Kidney glomerular epithelial cell (primary cell): ENCODE data around the gene SMYD1.
A peak's percentile ranks its signal among the peaks of the same experiment; 100 is the strongest.

Experiments used
- DNase-seq: peaks from one replicate; lab custom pipeline; 2025; lab: John Stamatoyannopoulos, UW

SMYD1 gene

DNA sequence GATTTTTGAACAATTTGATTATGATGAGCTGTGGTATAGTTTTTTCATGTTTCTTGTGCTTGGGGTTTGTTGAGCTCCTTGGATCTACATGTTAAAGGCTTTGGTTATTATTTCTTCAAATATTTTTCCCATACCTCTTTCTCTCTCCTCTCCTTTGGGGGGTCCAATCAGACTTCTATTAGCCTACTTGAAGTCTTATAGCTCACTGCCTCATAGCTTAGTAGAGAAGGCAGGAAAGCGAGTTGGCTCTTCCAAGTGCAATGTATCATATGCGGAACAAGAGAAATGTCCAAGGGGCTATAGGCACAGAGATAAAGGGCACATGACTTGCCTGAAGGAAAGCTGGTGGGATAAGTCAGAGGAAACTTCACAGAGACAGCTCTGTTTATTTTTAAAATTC is 74.3 kb downstream of the SMYD1 start:
- no peak for DNase-seq

DNA sequence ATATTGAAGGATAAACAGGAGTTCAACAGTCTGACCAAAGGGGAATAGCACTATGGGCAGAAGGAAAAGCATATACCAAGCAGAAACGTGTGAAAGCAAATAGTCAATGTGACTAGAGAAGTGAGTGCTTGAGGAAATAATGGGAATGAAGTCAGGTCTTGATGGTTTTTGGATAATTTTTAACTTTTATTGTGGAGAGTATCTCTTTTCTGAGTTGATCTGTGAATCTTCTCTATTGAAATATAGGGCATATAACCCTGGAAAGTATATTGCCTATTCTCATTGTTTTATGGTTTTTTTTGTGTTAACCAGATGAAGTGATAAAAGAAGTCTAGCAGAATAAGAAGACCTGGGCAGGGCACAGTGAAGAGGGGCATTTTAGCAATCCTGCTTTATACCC is 76.6 kb downstream of the SMYD1 start:
- no peak for DNase-seq

DNA sequence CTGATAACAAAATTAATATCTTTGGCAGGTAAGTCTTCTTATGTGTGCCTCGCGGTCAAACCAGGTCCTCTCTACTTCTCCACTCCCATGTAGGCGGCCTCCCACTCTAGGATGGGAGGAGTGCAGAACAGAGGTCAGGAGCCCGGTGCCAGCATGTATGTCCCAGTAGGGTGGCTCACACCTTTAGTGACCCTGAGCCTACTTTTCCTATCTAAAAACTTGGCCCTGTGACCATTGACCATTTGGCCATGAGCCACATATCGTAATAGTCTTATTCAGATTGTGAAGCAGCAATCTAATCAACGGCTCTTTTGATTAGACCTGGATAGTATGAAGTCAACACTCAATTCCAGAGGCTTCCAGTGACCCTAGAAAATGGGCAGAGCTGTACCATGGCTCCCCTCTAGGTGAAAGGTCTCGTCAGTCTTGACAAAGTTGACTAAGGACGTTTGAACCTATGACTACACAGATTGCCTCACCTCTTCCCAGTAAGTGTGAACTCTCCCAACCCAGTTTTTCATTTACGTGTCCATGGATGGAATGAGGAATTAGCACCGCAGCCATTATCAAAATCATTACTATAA is 77.4 kb downstream of the SMYD1 start:
- DNase-seq: no peak

DNA sequence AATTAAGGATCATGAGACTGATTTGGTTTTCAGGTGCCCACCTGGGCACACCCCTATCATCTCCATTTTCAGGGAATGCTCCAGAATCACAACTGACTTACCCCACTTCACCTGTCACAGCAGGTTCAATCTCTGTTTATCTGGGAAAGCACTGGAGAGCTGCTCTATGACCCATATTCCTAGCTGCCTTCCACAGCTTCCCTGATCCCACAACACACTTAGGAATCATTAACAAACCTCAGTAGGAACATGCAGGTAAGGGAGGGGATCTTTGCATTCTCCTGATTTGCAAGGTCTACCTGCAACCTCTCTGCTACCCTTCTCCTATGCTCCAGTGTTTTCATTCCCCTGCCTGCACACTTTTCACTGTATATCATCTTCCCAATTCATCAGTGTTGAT is 79.0 kb downstream of the SMYD1 start:
- no peak for DNase-seq

DNA sequence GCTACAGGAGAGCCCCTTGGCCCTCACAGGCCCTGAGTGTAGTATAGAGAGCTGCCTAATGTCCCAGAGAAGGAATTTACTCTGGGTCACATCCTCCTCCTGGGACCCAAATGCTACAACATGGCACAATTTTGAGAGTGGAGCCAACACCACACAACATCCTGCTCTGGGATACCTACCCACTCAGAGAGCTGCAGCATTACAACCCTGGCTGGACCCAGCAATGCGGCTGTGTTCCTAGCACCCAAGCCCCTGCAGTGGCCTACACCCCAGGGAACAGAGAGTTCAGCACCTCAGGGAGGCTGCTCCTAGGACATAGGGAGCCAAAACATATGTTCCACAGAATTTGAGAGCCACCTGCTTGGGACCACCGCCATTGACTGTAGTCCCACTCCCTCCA is 79.5 kb downstream of the SMYD1 start:
- DNase-seq: no peak

DNA sequence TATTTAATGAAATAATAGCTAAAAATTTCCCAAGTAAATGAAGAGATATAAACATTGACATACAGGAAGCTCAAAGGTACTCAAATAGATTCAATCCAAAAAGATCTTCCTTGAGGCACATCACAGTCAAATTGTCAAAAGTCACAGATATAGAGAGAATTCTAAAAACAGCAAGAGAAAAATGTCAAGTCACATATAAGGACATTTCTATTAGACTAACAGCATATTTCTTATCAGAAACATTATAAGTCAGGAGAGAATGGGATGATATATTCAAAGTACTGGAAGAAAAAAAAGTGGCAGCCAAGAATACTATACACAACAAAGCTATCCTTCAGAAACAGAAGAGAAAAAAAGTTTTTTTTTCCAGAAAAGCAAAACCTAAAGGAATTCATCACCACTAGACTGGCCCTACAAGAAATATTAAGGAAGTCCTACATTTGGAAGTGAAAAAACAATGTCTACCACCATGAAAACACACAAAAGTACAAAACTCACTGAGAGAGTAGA is 81.4 kb downstream of the SMYD1 start:
- no peak for DNase-seq

DNA sequence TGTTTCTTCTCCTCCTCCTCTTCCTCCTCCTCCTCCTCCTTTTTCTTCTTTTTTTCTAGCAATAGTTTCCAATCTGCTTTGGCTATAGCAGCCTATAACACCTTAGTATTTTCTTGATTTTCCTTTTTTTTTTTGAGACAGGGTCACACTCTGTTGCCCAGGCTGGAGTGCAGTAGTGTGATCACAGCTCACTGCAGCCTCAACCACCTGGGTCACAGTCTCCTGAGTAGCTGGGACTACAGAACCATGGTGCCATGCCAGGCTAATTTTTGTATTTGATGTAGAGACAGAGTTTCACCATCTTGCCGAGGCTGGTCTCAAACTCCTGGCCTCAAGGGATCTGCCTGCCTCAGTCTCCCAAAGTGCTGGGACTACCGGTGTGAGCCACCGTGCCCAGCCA is 91.9 kb downstream of the SMYD1 start:
- no peak for DNase-seq

DNA sequence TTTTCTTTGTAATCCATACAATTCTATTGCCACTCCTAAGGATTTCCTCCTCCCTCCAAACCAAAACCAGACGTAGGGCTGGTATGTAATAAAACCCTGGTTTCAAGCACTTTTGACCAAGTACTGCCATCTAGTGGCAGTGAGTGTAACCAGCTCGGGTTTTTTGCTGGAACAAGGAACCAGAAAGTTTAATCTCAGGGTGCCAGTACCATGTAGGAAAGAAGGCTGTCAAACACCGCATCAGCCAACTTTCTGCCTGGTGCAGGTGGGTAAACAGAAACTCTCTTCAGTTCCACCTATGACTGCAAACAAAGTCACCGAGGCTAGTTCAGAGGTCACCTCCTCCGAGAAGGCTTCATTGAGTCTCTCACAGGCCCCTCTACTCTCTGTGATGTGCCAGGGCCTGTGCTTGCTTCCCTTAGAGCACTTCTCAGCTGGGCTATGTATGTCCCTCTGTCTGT is 92.4 kb downstream of the SMYD1 start:
- DNase-seq: peak; percentile 59

DNA sequence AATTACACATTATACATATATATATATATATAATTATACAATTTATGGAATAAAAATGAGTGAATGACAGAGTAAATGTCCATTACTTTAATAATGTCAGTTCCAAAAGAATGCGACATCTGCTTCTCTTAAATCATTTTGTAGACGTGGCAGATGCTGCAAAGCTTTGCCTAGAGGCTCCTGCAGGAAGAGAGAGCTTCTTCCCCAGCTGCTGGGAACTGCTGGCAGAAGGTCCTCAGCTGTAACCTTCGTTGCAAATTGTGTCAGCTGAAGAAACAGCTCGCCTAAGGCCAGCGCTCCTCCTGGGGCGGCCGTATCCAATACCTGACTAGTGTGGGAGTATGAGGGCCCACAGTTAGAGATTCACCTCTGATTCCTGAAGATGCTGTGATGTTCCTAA is 92.9 kb downstream of the SMYD1 start:
- DNase-seq: no peak

DNA sequence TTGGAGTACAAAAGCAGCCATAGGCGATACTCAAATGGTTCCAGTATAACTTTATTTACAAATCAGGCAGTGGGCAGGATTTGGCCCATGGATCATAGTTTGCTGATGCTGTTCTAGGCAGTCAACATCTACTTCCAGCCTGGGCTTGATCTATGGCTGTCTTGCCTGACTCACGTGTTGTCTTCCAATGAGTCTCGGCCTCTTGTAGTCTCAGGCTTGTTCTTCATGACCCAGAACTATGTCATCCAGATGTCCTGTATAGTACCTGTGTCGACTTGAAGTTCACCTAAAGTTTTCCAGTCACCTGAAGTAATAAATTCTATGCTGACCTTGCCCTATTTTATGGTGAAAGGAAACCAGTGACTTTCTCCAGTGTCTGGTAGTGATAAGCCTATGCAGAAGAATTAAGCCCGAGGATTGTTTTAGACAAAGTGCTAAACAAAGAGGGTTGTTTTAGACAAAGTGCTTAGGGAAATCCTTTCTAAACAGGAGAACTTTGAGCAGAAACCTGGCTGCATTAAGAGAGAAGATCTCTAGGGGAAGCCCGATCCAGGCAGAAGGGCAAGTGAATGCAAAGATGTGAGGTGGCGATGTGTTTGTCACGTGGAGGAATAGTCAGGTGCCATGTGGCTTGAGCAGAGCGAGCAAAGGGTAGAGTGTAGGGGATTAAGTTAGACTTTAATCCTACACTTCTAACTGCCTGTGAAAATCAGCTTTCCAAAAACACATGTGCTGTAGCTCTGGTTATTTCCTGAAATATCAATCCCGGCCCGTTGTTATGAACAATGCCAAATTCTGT is 94.0 kb downstream of the SMYD1 start:
- DNase-seq: no peak
